ENCODE results near the gene SLC1A1.

SLC1A1 gene

GRCh38 chr9:4583001-4583400 is 92.7 kb downstream of the SLC1A1 start:
- H3K27me3 ChIP-seq (ENCODE audit: control insufficient read depth, insufficient read depth, low read length) = no peaks in the 10 kb centered on the region
- H3K4me2 ChIP-seq (ENCODE audit: low read length) = no peak overlapping the region
- no peak overlapping the region for H3K4me3 ChIP-seq (ENCODE audit: low read length)
- H3K4me1 ChIP-seq (ENCODE audit: control insufficient read depth, insufficient read depth, low read length) = no peaks in the 10 kb centered on the region
- H3K9me3 ChIP-seq (replicated peaks; ENCODE audit: low read length) = no peaks in the 10 kb centered on the region
- H3K9ac ChIP-seq (ENCODE audit: low read depth, low read length) = no peak overlapping the region
- no peaks in the 10 kb centered on the region for H3K36me3 ChIP-seq (ENCODE audit: insufficient read depth, low read length)

DNA sequence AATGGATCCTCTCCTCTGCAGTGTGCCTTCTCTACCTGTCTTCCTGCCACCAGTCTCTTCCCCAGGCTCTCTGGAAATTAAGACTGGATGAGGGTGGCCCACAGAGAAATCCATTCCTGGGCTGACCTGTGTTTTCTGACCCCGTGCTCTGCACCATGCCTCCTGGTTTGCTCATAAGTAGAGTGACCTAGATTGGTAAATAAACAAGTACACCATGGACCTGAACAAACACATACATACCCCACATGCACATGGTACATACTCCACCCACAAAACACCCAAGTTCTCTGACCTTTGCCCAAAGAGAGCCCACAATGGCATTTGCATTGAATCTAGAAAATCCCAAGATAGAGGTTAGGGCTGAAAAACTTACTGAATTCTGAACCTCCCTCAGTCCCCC is 94.4 kb downstream of the SLC1A1 start:
- Histone ChIP-seq H3K4me1 (ENCODE audit: control insufficient read depth, insufficient read depth, low read length) (no peaks in the 10 kb centered on the region), H3K4me3 (ENCODE audit: low read length) (no peak overlapping the region), H3K4me2 (ENCODE audit: low read length) (no peak overlapping the region), H3K36me3 (ENCODE audit: insufficient read depth, low read length) (no peaks in the 10 kb centered on the region), H3K9ac (ENCODE audit: low read depth, low read length) (no peak overlapping the region), H3K9me3 (replicated peaks; ENCODE audit: low read length) (no peaks in the 10 kb centered on the region), H3K27me3 (ENCODE audit: control insufficient read depth, insufficient read depth, low read length) (no peaks in the 10 kb centered on the region)

DNA sequence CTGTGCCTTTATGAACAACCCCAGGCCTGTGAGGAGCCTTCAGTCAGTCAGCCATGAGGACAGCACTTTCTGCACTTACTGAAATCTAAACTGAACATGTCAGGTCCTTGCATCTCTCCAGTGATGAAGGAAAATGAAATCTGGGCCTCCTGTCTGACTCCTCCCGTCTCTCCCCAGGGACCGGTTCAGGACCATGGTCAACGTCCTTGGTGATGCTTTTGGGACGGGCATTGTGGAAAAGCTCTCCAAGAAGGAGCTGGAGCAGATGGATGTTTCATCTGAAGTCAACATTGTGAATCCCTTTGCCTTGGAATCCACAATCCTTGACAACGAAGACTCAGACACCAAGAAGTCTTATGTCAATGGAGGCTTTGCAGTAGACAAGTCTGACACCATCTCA is 94.9 kb downstream of the SLC1A1 start:
- Histone ChIP-seq H3K36me3 (ENCODE audit: insufficient read depth, low read length) (no peaks in the 10 kb centered on the region), H3K27me3 (ENCODE audit: control insufficient read depth, insufficient read depth, low read length) (no peaks in the 10 kb centered on the region), H3K9ac (ENCODE audit: low read depth, low read length) (no peak overlapping the region), H3K9me3 (replicated peaks; ENCODE audit: low read length) (no peaks in the 10 kb centered on the region), H3K4me1 (ENCODE audit: control insufficient read depth, insufficient read depth, low read length) (no peaks in the 10 kb centered on the region), H3K4me2 (ENCODE audit: low read length) (no peak overlapping the region), H3K4me3 (ENCODE audit: low read length) (no peak overlapping the region)

- no peak overlapping the region for H3K4me2 ChIP-seq (ENCODE audit: low read length)
- no peak overlapping the region for H3K9ac ChIP-seq (ENCODE audit: low read depth, low read length)
- H3K4me1 ChIP-seq (ENCODE audit: control insufficient read depth, insufficient read depth, low read length) = no peaks in the 10 kb centered on the region
- H3K4me3 ChIP-seq (ENCODE audit: low read length) = no peak overlapping the region
- no peaks in the 10 kb centered on the region for H3K36me3 ChIP-seq (ENCODE audit: insufficient read depth, low read length)
- H3K27me3 ChIP-seq (ENCODE audit: control insufficient read depth, insufficient read depth, low read length) = no peaks in the 10 kb centered on the region
- no peaks in the 10 kb centered on the region for H3K9me3 ChIP-seq (replicated peaks; ENCODE audit: low read length)
These were observed 98.5 kb downstream of the SLC1A1 start for GRCh38 chr9:4588721-4589120.

DNA sequence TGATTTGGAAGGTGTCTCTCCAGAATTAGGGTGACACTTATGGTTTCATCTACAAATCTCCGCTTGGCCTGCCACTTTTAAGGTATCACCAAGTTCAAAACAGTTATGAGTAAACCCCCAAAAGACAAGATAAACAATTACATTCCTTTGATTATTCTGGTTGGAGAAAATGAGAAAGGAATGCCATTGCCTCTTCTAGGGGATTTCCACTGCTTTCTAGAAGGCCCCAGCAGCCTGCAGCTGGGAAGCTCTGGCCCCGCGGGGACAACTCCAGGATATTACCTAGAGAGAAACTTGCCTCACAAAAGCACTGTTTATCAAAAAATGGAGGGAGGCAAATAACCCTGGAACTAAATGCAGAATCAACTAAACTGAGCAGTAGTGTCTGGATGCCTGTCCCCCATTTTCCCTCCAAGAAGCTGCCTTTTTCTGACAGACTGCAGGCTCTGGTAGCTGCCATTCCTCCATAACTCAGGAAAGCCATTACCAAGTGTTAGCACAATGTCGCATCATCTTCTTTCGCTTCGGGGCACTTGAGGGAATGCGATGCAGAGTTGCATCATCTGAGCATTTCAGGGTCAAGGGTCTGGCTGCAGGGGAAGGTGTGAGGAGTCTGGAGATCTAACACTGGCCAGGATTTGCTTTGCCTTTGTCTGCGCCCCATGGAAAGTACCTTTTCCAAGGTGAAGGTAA is 100.3 kb downstream of the SLC1A1 start:
- Histone ChIP-seq H3K27me3 (ENCODE audit: control insufficient read depth, insufficient read depth, low read length) (no peaks in the 10 kb centered on the region), H3K9ac (ENCODE audit: low read depth, low read length) (no peak overlapping the region), H3K9me3 (replicated peaks; ENCODE audit: low read length) (no peaks in the 10 kb centered on the region), H3K4me2 (ENCODE audit: low read length) (no peak overlapping the region), H3K4me1 (ENCODE audit: control insufficient read depth, insufficient read depth, low read length) (no peaks in the 10 kb centered on the region), H3K36me3 (ENCODE audit: insufficient read depth, low read length) (no peaks in the 10 kb centered on the region), H3K4me3 (ENCODE audit: low read length) (no peak overlapping the region)

DNA sequence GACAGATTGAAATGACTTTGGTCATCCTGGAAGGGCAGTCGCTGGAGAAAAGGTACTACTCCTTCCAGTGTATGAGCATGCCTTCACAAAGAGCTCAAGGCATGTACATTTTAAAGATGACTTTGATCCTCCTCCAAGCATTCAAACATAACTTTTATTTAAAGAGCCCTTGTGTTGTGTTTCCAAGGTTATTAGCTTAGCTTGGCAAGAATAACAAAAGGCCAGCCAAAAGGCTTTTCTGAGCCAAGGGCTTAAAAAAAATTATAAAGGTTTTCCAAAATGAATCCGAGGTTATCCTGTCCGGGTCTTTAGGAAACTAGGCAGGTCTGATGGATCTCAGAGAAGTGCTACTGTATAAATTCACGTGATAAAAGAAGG is 100.8 kb downstream of the SLC1A1 start:
- no peaks in the 10 kb centered on the region for H3K36me3 ChIP-seq (ENCODE audit: insufficient read depth, low read length)
- H3K4me3 ChIP-seq (ENCODE audit: low read length) = no peak overlapping the region
- H3K9me3 ChIP-seq (replicated peaks; ENCODE audit: low read length) = no peaks in the 10 kb centered on the region
- H3K27me3 ChIP-seq (ENCODE audit: control insufficient read depth, insufficient read depth, low read length) = no peaks in the 10 kb centered on the region
- no peak overlapping the region for H3K4me2 ChIP-seq (ENCODE audit: low read length)
- H3K4me1 ChIP-seq (ENCODE audit: control insufficient read depth, insufficient read depth, low read length) = no peaks in the 10 kb centered on the region
- no peak overlapping the region for H3K9ac ChIP-seq (ENCODE audit: low read depth, low read length)

- Histone ChIP-seq H3K9ac (ENCODE audit: low read depth, low read length) (no peak overlapping the region), H3K4me1 (ENCODE audit: control insufficient read depth, insufficient read depth, low read length) (no peaks in the 10 kb centered on the region), H3K36me3 (ENCODE audit: insufficient read depth, low read length) (no peaks in the 10 kb centered on the region), H3K9me3 (replicated peaks; ENCODE audit: low read length) (no peaks in the 10 kb centered on the region), H3K4me2 (ENCODE audit: low read length) (no peak overlapping the region), H3K27me3 (ENCODE audit: control insufficient read depth, insufficient read depth, low read length) (no peaks in the 10 kb centered on the region), H3K4me3 (ENCODE audit: low read length) (no peak overlapping the region)
These were observed 102.0 kb downstream of the SLC1A1 start for GRCh38 chr9:4592295-4592694.

DNA sequence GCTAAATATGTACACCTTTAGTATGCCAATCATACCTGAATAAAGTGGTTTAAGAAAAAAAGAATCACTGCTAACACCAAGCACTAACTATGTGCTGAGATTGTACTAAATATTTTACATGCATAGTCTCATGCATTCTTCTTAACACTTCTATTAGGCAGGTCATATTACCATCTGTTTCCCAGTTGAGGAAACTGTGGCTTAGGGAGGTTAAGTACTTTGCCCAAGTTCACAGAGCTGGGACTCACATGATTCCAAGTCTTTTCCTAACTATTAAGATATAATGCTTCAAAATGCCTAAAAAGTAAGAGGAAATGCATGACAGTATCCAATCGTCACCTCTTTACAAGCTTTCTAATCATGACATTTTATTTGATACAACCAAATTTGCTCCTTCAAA is 102.6 kb downstream of the SLC1A1 start:
- Histone ChIP-seq H3K27me3 (ENCODE audit: control insufficient read depth, insufficient read depth, low read length) (no peaks in the 10 kb centered on the region), H3K9me3 (replicated peaks; ENCODE audit: low read length) (no peaks in the 10 kb centered on the region), H3K36me3 (ENCODE audit: insufficient read depth, low read length) (no peaks in the 10 kb centered on the region), H3K9ac (ENCODE audit: low read depth, low read length) (no peak overlapping the region), H3K4me1 (ENCODE audit: control insufficient read depth, insufficient read depth, low read length) (no peaks in the 10 kb centered on the region), H3K4me3 (ENCODE audit: low read length) (no peak overlapping the region), H3K4me2 (ENCODE audit: low read length) (no peak overlapping the region)

- H3K36me3 ChIP-seq (ENCODE audit: insufficient read depth, low read length) = no peaks in the 10 kb centered on the region
These were observed 104.3 kb downstream of the SLC1A1 start for GRCh38 chr9:4594545-4594944.

DNA sequence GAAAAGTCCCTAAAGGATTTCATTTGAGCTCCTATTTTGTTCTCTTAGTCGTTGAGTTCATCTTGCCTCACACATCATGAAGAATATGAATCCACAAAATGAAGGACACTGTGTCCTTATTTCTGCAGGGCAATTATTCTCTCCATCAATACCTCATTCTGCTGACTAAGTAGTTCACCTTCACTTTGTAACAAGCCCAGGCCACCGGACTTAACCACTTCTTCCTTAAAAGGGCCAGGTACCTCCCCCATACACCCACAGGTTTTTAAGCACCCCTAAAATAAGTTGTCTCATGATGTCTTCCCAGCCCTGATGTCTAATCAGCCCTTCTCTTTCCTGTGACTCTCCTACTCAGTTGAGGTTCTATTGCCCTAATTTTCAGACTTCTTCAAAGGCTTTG is 104.7 kb downstream of the SLC1A1 start:
- H3K9me3 ChIP-seq (replicated peaks; ENCODE audit: low read length) = no peaks in the 10 kb centered on the region
- no peaks in the 10 kb centered on the region for H3K27me3 ChIP-seq (ENCODE audit: control insufficient read depth, insufficient read depth, low read length)
- no peak overlapping the region for H3K4me3 ChIP-seq (ENCODE audit: low read length)
- H3K36me3 ChIP-seq (ENCODE audit: insufficient read depth, low read length) = no peaks in the 10 kb centered on the region
- H3K4me2 ChIP-seq (ENCODE audit: low read length) = no peak overlapping the region
- H3K9ac ChIP-seq (ENCODE audit: low read depth, low read length) = no peak overlapping the region
- H3K4me1 ChIP-seq (ENCODE audit: control insufficient read depth, insufficient read depth, low read length) = no peaks in the 10 kb centered on the region

More at GRCh38 chr9:4594545-4594944, 104.3 kb downstream of the SLC1A1 start:
- Histone ChIP-seq H3K4me2 (ENCODE audit: low read length) (no peak overlapping the region), H3K9ac (ENCODE audit: low read depth, low read length) (no peak overlapping the region), H3K27me3 (ENCODE audit: control insufficient read depth, insufficient read depth, low read length) (no peaks in the 10 kb centered on the region), H3K4me1 (ENCODE audit: control insufficient read depth, insufficient read depth, low read length) (no peaks in the 10 kb centered on the region), H3K4me3 (ENCODE audit: low read length) (no peak overlapping the region), H3K9me3 (replicated peaks; ENCODE audit: low read length) (no peaks in the 10 kb centered on the region)

DNA sequence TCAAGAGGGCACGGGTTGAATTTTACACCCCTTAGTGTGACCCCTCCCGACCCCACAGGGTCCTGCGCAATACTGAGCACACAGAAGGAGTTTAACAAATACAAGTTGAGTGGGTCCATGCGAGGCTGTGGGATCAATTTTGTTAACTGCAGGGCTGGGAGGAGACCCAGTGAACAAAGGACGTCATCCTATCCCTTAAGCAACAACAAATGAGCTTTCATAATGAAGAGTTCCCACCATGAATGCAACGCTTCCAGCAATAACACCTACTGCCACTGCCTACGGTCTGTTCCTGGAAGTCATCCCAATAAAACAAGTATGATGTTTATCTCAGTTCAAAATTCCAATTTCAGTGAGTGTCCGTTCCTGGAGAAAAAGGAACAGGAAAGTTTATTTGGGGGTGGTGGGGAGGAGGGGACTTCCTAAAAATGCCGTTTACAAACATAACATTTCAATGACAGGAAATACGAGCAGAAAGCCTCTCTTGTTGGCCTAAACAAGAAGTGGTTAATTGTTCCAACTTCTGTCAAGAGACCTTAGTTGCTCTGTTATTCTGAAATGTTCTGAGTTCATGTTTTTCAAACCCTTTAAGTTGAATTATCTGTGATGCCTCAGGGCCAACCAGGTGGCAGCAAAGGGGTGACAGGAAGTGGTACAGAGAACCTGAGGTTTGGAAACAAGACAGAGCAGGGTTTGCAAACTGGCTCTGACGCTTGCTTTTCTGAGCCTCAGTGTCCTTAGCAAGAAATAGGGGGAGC is 106.1 kb downstream of the SLC1A1 start:
- H3K36me3 ChIP-seq (ENCODE audit: insufficient read depth, low read length) = no peaks in the 10 kb centered on the region
- no peak overlapping the region for H3K9ac ChIP-seq (ENCODE audit: low read depth, low read length)
- H3K4me3 ChIP-seq (ENCODE audit: low read length) = no peak overlapping the region
- peaks cover 5% of the 10 kb centered on the region for H3K27me3 ChIP-seq (ENCODE audit: control insufficient read depth, insufficient read depth, low read length)
- no peaks in the 10 kb centered on the region for H3K4me1 ChIP-seq (ENCODE audit: control insufficient read depth, insufficient read depth, low read length)
- H3K4me2 ChIP-seq (ENCODE audit: low read length) = no peak overlapping the region
- no peaks in the 10 kb centered on the region for H3K9me3 ChIP-seq (replicated peaks; ENCODE audit: low read length)

- Histone ChIP-seq H3K4me2 (ENCODE audit: low read length) (no peak overlapping the region), H3K36me3 (ENCODE audit: insufficient read depth, low read length) (no peaks in the 10 kb centered on the region), H3K9me3 (replicated peaks; ENCODE audit: low read length) (no peaks in the 10 kb centered on the region), H3K9ac (ENCODE audit: low read depth, low read length) (no peak overlapping the region), H3K4me1 (ENCODE audit: control insufficient read depth, insufficient read depth, low read length) (no peaks in the 10 kb centered on the region), H3K27me3 (ENCODE audit: control insufficient read depth, insufficient read depth, low read length) (peaks cover 5% of the 10 kb centered on the region), H3K4me3 (ENCODE audit: low read length) (no peak overlapping the region)
These were observed 110.1 kb downstream of the SLC1A1 start for GRCh38 chr9:4600368-4600767.
